K562 (cell line): ENCODE measurements around the gene ZNF333. TPM values are rescaled to one million over a fixed set of nuclear protein-coding genes. Genes with fewer than 3 reads are reported as not detected.
A peak's percentile ranks its signal among the peaks of the same experiment; 100 is the strongest.

Experiments used
- CHD1 ChIP-seq: fragments of 200-600 bp; sonication (generic); IDR thresholded peaks from one replicate; pipeline ENCODE4 v1.6.1; 2012; ENCODE audit warnings: mild to moderate bottlenecking, moderate library complexity, low read length, inconsistent platforms
- CREM ChIP-seq: IDR thresholded peaks from 2 replicates; pipeline ENCODE4 v1.6.1; 2014; ENCODE audit warnings: antibody characterized with exemption, low read depth
- E4F1 ChIP-seq: fragments of 250-450 bp; sonication (Bioruptor Pico); IDR thresholded peaks from 2 replicates; pipeline ENCODE4 v1.5.0; 2021; ENCODE audit warnings: mild to moderate bottlenecking, borderline replicate concordance
- ETV6 ChIP-seq, 3 experiments: fragments of 150-350 bp in 1 of 3; sonication (generic) in 1 of 3; formaldehyde crosslinking in 1 of 3; IDR thresholded peaks; 2 replicates each; pipeline versions ENCODE4 v1.6.1 to v1.8.0; 2014 to 2022; ENCODE audit warnings: borderline replicate concordance in 2 of 3, low read depth in 2 of 3, antibody characterized with exemption in 1 of 3, low read length in 1 of 3, mild to moderate bottlenecking in 1 of 3, missing genetic modification reagents in 1 of 3
- NRF1 ChIP-seq, 2 experiments: fragments of 450-650 bp; IDR thresholded peaks in 1 of 2; conservative IDR thresholded peaks in 1 of 2; 2 replicates each; pipeline ENCODE4 v1.6.1; 2014; ENCODE audit warnings: mild to moderate bottlenecking in 2 of 2
- SREBF2 ChIP-seq: sonication (generic); formaldehyde crosslinking; IDR thresholded peaks from 2 replicates; pipeline ENCODE4 v1.4.0; 2020; ENCODE audit warnings: mild to moderate bottlenecking, missing genetic modification reagents
- STAT6 ChIP-seq: sonication (generic); formaldehyde crosslinking; IDR thresholded peaks from 2 replicates; pipeline ENCODE4 v1.8.1; 2023; ENCODE audit warnings: mild to moderate bottlenecking, missing genetic modification reagents
- VEZF1 ChIP-seq: fragments of 200-800 bp; sonication (Bioruptor generic); IDR thresholded peaks from 2 replicates; pipeline ENCODE4 v1.6.1; 2017; ENCODE audit warnings: missing genetic modification characterization, missing compliant biosample characterization
- ZMIZ1 ChIP-seq, 2 experiments: fragments of 150-350 bp in 1 of 2; IDR thresholded peaks; 2 replicates each; pipeline ENCODE4 v1.6.1; 2012 to 2016; ENCODE audit warnings: low read depth in 2 of 2, low read length in 2 of 2, mild to moderate bottlenecking in 1 of 2, moderate library complexity in 1 of 2
- ZNF639 ChIP-seq, 2 experiments: fragments of 200-800 bp in 1 of 2; sonication (Bioruptor generic) in 1 of 2; sonication (generic) in 1 of 2; formaldehyde crosslinking in 1 of 2; IDR thresholded peaks in 1 of 2; conservative IDR thresholded peaks in 1 of 2; 2 replicates each; pipeline versions ENCODE4 v1.5.0 to v1.6.1; 2016 to 2020; ENCODE audit warnings: missing compliant biosample characterization in 1 of 2, missing genetic modification characterization in 1 of 2, missing genetic modification reagents in 1 of 2
- polyA plus RNA-seq, 8 experiments: library from polyadenylated mRNA; depleted of rRNA in 4 of 8; stranded (reverse) in 5 of 8; unstranded in 3 of 8; fragments of >200 nt; fragmentation: Nextera tagmentation in 2 of 8; fragmentation: Illumina TruSeq in 1 of 8; extraction: Ambion mirVana in 2 of 8; extraction: Trizol in 1 of 8; gene quantifications; 2 replicates each; pipeline versions ENCODE4 v1.2.1 to v1.2.3, GENCODE V29; 2011 to 2014; ENCODE audit warnings: inconsistent platforms in 1 of 8, missing spikeins in 1 of 8
- total RNA-seq, 7 experiments: library from RNA; depleted of rRNA in 6 of 7; stranded (reverse); fragments of >200 nt in 6 of 7; fragmentation: Illumina TruSeq in 2 of 7; extraction: Trizol in 2 of 7; gene quantifications; 2 replicates each; pipeline versions ENCODE4 v1.2.1 to v1.2.3, GENCODE V29; 2011 to 2021; ENCODE audit warnings: low replicate concordance in 1 of 7

ZNF333 gene
- total and polyA plus RNA-seq, 9 of the 15 experiments (the other 6 are each of a cell fraction or from before 2014, with no cell fraction given): 2.8 to 10.3 (median 6.3) TPM

- no peak for TF ChIP-seq SREBF2 (CRISPR knock-in tag)
- peak; percentile 82 for TF ChIP-seq CREM
- TF ChIP-seq VEZF1 (CRISPR knock-in tag): peak; percentile 81
- peak; percentile 74 to 80 for TF ChIP-seq NRF1 (conservative IDR thresholded peaks at IDR 0.05 in 1 of 2, IDR thresholded peaks at IDR 0.05 in 1 of 2)
- TF ChIP-seq STAT6: 0 out of 2 replicates have a peak, but pooled peaks have one; percentile 61
- peak in 1 of 2 experiments; percentile 55; a peak in 1 of 4 replicates for TF ChIP-seq ZMIZ1 (IDR thresholded peaks at IDR 0.05; ENCODE audit: low read depth in 2 of 2, low read length in 2 of 2)
- TF ChIP-seq CHD1: peak; percentile 56
- TF ChIP-seq E4F1 (CRISPR knock-in tag): peak; percentile 61; the same call in 1 of the 2 replicates
- TF ChIP-seq ZNF639 (CRISPR knock-in tag; conservative IDR thresholded peaks at IDR 0.05 in 1 of 2, IDR thresholded peaks at IDR 0.05 in 1 of 2): peak in 1 of 2 experiments; percentile 79; a peak in 2 of 4 replicates
- TF ChIP-seq ETV6 (IDR thresholded peaks at IDR 0.05; ENCODE audit: borderline replicate concordance in 1 of 2, low read depth in 2 of 2, low read length in 1 of 2): peak in 1 of 2 experiments; percentile 32; a peak in 1 of 4 replicates
- TF ChIP-seq ETV6 (CRISPR knock-in tag; IDR thresholded peaks at IDR 0.05; ENCODE audit: borderline replicate concordance): no peak
These were observed at the start of gene ZNF333 (continued) for GRCh38 chr19:14689598-14690503.
